ENCODE data around the gene DDT. TPM values are rescaled to one million over a fixed set of nuclear protein-coding genes. Genes with fewer than 3 reads are reported as not detected.
"Not testable (repeated sequence)": the region's sequence is repeated elsewhere in the genome, so short reads cannot be mapped to it uniquely, and the experiment has no call there.

Gene DDT
- total RNA-seq, result 148 TPM
- long read RNA-seq, transcript DDT-202 (3 exons, 713 nt), result major isoform, 45 of 140 reads
- long read RNA-seq, transcript DDT-206 (2 exons, 1,048 nt), result minor isoform, 8 of 140 reads
- long read RNA-seq, partial matches to known transcripts, result 0 of 140 reads
- long read RNA-seq, other reads (novel, unspliced or antisense), result 87 of 140 reads

DNA sequence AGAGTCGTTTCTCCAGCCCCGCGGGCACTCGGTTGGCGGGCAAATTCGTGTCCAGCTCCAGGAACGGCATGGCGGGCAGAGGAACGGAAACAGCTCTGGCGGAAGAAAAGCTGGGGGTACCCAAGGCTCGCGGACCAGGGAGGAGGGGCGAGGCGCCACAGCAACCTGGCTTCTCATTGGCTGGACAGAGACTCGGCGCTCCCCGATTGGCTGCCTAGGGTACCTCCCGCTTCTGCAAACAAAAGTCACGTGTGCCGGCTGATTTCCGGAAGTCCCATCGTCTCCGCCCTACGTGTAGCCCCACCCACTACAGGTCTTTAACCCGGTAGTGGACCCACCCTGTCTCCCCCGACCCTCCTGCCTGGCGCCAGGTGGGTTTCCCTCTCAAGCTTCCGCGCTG, at the start of gene DDT:
DDT (minus strand) TSS at position 97 of the 400 bp plus-strand sequence; CDS start at position 70, 27 bp downstream.
- intact Hi-C loops (cut with DNase I); DNase-seq: not testable (repeated sequence)
- ATAC-seq (ENCODE audit: poor library complexity), result peak; percentile 96

DNA sequence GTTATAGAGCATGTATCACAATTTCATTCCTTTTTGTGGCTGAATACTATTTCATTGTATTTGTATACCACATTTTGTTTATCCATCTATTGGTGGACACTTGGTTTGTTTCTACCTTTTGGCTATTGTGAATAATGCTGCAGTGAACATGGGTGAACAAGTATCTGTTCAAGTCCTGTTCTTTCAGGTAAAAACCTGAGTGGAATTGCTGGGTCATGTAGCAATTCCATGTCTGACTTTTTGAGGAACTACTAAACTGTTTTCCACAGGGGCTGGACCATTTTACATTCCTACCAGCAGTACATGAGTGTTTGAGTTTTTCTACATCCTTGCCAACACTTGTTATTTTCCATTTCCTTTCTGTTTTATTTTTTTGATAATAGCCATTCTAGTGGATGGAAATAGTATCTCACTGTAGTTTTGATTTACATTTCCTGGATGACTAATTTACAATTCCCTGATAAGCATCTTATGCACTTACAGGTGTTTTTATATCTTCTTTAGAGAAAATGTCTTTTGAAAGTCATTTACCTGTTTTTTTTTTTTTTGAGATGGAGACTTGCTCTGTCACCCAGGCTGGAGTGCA, 49.1 kb upstream of the DDT start:
- DNase-seq, result no peak
- intact Hi-C loops (cut with DNase I), result no loop called here
- ATAC-seq (ENCODE audit: poor library complexity), result no peak

DNA sequence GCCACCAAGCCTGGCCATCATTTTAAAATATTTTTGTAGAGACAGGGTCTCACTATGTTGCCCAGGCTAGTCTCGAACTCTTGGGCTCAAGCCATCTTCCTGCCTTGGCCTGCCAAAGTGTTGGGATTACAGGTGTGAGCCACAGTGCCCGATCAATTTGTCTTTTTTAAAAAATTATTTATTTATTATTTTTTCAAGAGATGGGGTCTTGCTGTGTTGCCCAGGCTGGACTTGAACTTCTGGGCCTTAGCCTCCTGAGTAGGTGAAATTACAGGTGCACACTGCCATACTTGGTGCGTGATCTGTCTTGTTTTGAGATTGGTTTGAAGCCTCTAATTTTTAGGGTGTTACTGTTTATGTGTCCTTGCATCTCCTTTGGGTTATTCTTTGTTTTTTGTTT, 47.1 kb upstream of the DDT start:
- ATAC-seq (ENCODE audit: poor library complexity), result no peak
- DNase-seq, result no peak
- intact Hi-C loops (cut with DNase I), result no loop called here

DNA sequence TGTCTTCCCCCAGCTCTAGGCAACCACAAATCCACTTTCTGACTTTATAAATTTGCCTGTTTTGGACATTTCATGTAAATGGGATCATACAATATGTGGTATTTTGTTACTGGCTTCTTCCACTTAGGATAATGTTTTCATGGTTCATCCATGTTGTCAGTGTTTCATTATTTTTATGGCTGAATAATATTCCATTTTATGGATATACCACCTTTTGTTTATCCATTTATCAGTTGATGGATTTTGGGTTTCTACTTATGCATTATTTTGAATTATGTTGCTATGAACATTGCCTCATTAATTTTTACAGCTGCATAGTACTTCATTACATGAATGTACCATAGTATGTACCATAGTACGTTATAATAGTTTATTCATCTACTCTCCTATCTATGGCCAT, 41.9 kb upstream of the DDT start:
- ATAC-seq (ENCODE audit: poor library complexity), result no peak
- no peak for DNase-seq
- intact Hi-C loops (cut with DNase I), result no loop called here

DNA sequence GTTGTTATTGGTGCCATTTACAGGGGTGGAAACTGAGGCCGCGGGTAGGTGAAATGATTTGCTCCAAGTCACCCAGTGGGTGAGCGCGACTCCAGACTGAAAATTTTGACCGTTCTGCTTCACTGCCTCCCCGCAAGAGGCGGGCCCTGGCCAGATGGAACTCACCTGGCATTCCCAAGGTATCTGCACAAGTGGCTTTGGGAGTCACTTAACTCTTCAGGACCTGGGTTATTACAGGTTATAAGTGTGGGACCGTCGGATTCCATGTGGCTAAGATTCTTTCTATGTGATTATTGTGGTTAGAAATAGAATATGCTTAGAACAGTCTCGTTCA, 37.5 kb upstream of the DDT start:
- ATAC-seq (ENCODE audit: poor library complexity) (no peak), DNase-seq (no peak)
- intact Hi-C loops (cut with DNase I), result no loop called here

DNA sequence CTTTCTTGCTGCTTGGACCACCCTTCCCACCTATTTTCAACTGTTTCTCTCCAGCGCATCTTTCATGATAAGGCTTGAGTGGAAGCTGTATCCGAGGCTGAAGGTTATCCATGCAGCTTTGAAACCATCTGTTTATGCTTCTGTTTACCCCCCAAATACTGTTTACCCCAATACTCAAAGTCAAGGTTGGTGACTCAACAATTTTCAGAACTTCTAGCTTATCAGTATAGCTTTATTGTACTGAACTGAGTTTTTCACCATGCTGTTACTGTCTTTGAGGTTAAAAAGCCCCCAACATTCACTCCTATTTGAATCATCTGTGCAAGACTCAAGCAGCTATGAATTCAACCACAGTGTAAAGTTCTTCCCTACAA, 35.8 kb upstream of the DDT start:
- ATAC-seq (ENCODE audit: poor library complexity) (no peak), DNase-seq (no peak)
- intact Hi-C loops (cut with DNase I), result no loop called here

DNA sequence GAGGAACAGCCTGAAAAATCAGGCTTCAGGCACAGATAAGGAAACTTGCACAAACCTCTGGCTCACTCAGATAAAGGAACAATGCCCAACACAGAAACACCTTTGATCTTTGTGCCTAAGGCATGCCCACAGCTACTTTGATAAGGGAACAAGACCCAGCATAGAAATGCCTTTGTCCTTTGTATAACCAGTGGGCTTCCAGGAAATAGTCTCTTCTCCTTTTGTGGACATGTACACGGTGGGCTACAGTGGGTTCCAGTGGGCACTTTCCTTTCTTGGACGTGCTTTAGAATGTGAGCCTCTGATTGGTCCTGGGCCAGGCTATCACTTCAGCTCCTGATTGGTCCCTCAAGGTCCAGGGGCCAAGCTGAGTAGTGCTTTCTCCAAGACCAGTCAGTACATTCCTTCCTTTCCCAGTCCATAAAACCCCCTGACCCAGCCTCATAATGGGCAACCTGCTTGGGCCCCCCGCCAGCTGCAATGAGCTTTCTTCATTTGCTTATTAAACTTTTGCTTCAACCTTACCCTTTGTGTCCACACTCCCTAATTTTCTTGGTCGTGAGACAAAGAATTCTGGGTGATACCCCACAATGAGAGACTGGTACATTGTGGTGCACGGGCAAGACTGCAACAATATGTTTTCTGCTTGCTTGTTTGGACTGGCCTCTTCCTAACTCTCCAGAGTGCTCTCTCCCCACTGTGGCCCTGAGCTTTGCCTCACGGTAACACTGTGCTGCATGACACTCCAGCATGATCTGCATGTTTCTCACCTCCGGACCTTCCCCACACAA, 35.2 kb upstream of the DDT start:
- DNase-seq, result no peak
- intact Hi-C loops (cut with DNase I), result no loop called here
- no peak for ATAC-seq (ENCODE audit: poor library complexity)

DNA sequence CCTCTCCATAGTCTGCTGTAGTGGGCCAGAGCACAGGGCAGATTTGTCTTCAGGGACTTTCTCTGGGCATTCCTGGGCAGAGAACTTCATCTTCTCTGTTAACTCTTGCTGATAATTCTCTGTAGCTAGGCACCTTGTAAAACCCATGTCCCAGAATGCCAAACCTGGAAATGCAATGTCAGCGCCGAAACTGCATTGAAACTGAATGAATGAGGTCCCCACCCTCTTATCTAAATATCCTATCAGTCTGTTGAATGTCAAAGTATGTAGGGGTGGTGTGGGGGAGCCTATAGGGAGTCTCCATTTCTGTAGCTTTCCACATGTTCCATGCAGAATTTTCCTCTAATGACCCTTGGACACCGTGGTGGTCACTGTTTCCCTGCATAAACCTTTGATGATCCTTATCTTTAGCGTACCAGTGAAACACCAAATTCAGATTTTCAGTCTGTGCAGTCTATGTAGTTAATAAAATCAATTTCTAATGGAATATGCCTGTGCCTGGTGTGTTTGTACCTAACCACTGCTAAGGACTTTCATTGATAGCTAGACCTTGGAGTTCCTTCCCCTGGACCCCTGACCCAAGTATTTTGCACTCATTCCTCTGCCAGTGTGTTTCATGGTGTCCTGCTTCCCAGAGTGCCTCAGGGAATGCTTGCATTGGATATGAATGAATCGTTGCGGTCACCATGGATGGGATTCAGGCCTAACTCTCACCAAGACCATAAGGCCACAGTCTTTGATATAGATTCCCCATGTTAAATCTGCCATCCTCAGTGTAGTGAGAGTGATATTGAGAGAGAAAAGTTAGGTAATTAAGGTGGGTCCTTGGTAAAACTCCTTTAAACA, 34.4 kb upstream of the DDT start:
- DNase-seq, result no peak
- intact Hi-C loops (cut with DNase I), result no loop called here
- ATAC-seq (ENCODE audit: poor library complexity), result no peak

DNA sequence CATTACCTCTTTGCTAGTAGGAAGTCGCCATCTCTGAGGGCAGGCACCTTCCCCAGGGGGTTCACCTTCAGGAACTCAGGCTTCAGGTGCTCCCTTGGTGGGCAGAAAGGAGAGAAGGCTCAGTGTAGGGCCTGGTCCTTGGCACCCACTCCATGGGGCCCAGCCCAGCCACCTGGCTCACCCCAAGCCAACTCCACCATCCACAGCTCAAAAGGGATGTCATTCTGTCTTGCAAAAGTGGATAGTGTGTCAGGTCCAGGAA, 33.7 kb upstream of the DDT start:
- intact Hi-C loops (cut with DNase I), result no loop called here
- ATAC-seq (ENCODE audit: poor library complexity) (no peak), DNase-seq (no peak)

DNA sequence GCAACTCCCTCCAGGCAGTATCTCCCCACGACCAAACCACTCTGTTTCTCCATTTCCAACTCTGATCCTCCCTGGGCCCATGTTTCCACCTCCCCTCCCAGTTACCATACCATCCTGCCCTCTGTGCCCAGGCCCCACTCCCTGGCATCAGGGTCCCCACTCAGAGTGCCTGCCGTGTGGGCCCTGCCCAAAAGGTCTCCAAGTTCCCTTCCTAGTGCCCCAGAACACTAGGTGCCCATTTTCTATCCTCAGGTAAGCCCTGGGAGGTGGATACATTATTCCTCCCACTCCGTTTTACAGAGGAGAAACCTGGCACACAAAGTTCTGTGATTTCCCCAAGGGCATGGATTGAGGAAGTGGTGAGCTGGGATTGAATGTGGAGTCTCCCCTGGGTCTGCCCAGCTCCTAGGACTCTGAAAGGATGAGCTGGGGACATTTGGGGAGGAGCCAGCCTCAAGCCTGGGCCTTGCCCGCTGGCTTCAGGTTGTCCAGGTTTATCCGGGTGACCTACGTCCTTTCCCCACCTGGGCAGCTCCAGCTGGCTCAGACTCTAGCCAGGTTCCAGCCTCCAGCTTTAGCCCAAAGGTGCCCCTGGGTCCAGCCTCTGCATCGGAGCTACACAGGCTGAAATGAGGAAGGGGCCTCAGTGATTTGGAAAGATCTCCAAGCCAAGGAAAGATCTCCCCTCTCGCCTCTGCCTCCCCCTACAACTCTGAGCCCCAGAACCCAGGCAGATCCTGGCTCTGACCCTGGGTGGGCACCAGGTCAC, 33.2 kb upstream of the DDT start:
- no peak for ATAC-seq (ENCODE audit: poor library complexity)
- intact Hi-C loops (cut with DNase I), result no loop called here
- no peak for DNase-seq

DNA sequence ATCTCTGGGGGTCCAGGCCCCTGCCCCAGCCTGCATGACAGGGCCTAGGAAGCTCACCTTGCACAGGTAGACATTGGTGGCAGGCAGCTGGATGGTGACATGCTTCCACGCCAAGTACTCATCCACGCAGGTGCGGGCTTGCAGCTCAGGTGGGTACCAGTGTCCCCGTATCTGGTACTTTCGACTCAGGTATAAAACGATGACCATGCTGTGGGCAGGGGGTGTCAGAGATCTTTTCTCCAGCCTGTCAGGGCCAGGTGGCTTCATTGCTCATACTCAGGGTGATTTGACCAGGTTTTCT, 32.6 kb upstream of the DDT start:
- intact Hi-C loops (cut with DNase I), result no loop called here
- DNase-seq (no peak), ATAC-seq (ENCODE audit: poor library complexity) (no peak)

DNA sequence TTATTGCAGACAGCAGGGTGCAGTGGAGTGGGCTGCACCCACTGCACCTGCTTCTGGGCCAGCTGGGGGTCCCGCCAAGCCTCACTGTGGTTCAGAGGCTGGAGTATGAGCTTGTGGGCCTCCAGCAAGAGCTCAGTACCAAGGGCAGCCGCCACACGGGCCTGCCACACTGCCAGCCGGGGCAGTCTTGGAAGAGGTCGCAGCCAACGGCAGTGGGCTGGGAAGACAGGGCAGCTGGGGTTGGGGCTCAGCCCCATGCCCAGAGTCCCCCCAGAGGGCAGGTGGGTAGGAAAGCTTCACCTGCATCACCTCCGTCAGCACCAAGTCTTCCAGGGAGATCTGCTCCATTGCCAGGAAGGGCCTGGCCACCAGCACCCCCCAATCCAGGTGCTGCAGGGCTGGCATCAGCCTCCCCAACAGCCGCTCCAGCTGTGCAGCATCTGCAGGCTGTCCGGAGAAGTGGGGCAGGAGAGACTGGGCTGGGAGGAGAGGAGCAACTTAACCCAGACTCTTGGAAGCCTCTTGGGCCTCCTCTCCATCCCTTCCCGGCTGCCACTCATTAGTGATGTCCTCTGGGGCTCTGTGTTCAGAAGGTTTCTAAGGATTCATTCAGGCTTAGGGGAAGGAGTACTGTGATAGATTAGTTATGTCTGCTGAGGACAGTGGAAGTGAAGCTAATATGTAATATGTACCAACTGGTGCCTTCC, 32.1 kb upstream of the DDT start:
- ATAC-seq (ENCODE audit: poor library complexity), result no peak
- no peak for DNase-seq
- intact Hi-C loops (cut with DNase I), result no loop called here

DNA sequence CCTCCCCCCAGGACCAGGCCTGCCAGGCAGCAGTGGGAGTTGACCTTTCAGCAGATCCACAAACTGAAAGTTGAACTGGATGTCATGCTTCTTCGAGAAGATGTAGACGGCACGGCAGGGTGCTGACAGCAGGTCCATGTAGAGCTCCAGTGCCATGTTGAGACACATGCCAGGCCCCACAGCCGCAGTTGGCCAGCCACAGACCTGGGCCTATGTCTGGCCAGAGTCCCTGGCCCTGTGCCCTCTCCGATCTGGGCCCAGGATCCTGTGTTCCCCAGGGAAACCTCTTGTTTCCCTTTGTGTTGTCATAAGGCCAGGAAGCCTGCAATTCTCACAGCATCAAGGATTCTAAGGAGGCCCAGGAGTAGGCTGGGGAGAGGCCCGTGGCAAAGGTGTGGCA, 31.0 kb upstream of the DDT start, which contains the start of gene GSTT4:
GSTT4 (minus strand) TSS at position 253 of the 400 bp plus-strand sequence; CDS start at position 156, 97 bp downstream.
- DNase-seq (peak; percentile 92), ATAC-seq (ENCODE audit: poor library complexity) (peak; percentile 95)
- intact Hi-C loops (cut with DNase I), result no loop called here

DNA sequence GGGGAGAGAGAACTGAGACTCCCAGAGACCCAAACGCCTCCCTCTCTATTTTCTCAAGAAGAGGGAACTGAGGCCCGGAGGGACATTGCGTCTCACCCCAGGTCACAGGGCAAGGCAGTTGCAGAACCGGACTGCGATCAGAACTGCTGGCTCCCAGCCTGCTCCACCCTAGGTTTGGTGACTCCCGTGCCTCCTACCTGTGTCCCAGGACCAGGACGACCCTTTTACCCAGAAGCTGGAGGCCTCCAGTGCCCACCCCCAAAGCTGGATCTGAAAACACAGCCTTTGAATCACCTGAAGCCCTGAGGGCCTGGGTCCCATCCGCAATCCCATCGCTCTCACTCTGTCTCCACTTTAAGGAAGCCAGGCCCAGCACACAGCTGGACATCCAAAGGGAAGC, 29.6 kb upstream of the DDT start:
- intact Hi-C loops (cut with DNase I), result loop anchor here (5.0 kb wide), 1 partner anchor 168 kb away; no protein-coding TSS in a partner anchor
- ATAC-seq (ENCODE audit: poor library complexity) (no peak), DNase-seq (no peak)

DNA sequence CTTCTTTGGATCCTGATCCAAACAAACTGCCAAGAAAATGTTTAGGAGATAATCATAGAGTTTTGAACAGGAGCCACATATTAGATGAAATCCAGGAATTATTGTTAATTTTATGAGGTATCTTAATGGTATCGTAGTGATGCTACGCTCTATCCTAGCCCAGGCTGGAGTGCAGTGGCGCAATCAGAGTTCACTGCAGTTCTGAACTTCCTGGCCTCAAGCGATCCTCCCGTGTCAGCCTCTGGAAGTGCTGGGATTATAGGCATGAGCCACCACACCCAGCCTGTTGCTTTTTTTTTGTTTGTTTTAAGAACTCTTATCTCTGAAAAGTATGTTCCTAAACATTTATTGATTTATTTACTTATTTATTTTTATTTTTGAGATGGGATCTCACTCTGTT, 28.6 kb upstream of the DDT start:
- intact Hi-C loops (cut with DNase I), result loop anchor here (5.0 kb wide), 1 partner anchor 169 kb away; no protein-coding TSS in a partner anchor
- ATAC-seq (ENCODE audit: poor library complexity) (no peak), DNase-seq (no peak)

DNA sequence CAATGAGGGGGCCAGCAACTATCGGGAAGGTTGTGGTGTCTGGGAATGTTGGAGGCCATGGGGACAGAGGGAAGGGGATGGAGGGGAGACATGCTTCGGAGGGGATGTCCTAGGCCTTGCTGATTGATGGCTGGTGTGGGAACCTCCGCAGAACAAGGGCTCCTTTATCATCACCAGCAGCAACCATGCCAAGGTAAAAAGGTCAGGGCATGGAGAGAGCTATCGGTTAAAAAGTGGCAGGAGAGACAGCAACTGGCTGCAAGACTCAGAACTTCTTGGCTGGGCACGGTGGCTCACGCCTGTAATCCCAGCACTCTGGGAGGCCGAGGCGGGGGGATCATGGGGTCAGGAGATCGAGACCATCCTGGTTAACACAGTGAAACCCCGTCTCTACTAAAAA, 28.0 kb upstream of the DDT start:
- peak; percentile 36 for ATAC-seq (ENCODE audit: poor library complexity)
- DNase-seq, result no peak
- intact Hi-C loops (cut with DNase I), result loop anchor here (5.0 kb wide), 1 partner anchor 170 kb away; no protein-coding TSS in a partner anchor

DNA sequence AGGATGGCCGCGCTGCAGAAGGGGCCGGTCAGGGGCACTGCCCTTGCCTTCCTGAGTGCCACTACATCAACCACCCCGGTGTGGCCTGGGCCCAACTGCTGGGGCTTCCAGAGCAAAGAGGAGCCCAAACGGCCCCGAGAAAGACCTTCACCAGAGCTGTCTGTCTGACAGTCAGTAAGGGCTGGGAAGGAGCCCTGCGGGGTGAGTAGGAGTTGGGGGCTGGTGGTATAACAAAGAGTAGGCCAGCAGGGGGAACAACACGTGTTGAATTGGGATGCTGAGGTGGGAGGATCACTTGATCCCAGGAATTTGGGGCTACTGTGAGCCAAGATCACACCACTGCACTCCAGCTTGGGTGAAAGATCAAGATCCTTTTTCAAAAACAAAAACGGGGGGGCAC, 27.1 kb upstream of the DDT start:
- intact Hi-C loops (cut with DNase I), result loop anchor here (5.0 kb wide), 1 partner anchor 171 kb away; no protein-coding TSS in a partner anchor
- no peak for DNase-seq
- no peak for ATAC-seq (ENCODE audit: poor library complexity)

DNA sequence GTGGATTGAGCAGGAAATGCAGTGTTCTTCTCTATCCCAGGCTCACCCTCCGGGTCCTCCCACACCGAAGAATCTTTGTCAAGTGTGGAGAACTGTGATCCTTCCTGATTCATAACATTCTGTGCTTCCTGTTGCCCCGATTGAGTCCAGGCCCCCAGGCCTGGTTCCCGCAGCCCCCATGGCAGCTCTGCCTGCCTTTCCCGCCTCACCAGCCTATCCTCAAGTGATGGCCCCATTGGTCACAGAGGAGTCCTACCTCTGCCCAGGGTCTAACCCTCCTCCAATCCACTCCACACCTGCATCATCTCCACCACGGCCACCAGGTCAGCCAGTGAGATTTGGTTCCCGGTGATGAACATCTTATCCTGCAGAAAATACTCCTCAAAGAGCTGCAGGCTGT, 25.5 kb upstream of the DDT start:
- intact Hi-C loops (cut with DNase I), result loop anchor here (5.0 kb wide), 1 partner anchor 173 kb away; no protein-coding TSS in a partner anchor
- ATAC-seq (ENCODE audit: poor library complexity); DNase-seq: not testable (repeated sequence)
